HepG2 (cell line): ENCODE measurements around the gene PRSS12. TPM values are rescaled to one million over a fixed set of nuclear protein-coding genes. Genes with fewer than 3 reads are reported as not detected.

Source experiments
- ATAC-seq: fragments of 200-7000 bp; cut with Tn5 transposase; 3 replicates; pipeline ENCODE4 v1.9.1; 2020; ENCODE audit warnings: mild to moderate bottlenecking, moderate library complexity
- BruUV-seq: library from RNA; stranded (reverse); fragments of 400-500 nt; replicated peaks from 2 replicates; lab custom pipeline; 2021; lab: Mats Ljungman, UMichigan
- CTCF ChIA-PET: fragments of 300-600 bp; formaldehyde crosslinking; extraction: SDS; loops from one replicate; lab custom pipeline; 2021; ENCODE audit warnings: low total read pairs, inconsistent platforms, low intra/inter-chr PET ratio; lab: Yijun Ruan, JAX
- POLR2A ChIA-PET: fragments of 350-600 bp; sonication (Branson Sonifier 250); formaldehyde crosslinking; loops from one replicate; lab custom pipeline; 2020; ENCODE audit warnings: antibody characterized with exemption, inconsistent platforms; lab: Yijun Ruan, JAX
- DNase-seq: peaks from one replicate; pipeline ENCODE4 v3.0.0-alpha.2; 2015; ENCODE audit warnings: low spot score
- FAIRE-seq: peaks from 3 replicates; lab custom pipeline; 2011; peaks lifted over from hg19 to GRCh38; lab: Jason Lieb, UNC
- H2AFZ ChIP-seq: one replicate; pipeline ENCODE4 v1.6.1; 2011; ENCODE audit warnings: low read length, inconsistent platforms
- H3K27ac ChIP-seq: fragments of 300-600 bp; 3 replicates; pipeline ENCODE4 v1.8.0; 2011; ENCODE audit warnings: mixed run types, mild to moderate bottlenecking, mixed read lengths, low read length, inconsistent platforms; ENCODE audit not compliant: insufficient read depth; ENCODE audit errors: extremely low read length
- H3K27me3 ChIP-seq, 2 experiments: fragments of 200-600 bp in 1 of 2; 2 replicates in 1 of 2; 3 replicates in 1 of 2; pipeline versions ENCODE4 v1.6.0 to v1.8.0; 2011; ENCODE audit warnings: low read length in 2 of 2, mild to moderate bottlenecking in 2 of 2, moderate library complexity in 2 of 2, inconsistent platforms in 1 of 2; ENCODE audit not compliant: insufficient read depth in 2 of 2, control insufficient read depth in 1 of 2
- H3K36me3 ChIP-seq, 2 experiments: fragments of 200-600 bp in 1 of 2; replicated peaks in 1 of 2; 2 replicates in 1 of 2; 3 replicates in 1 of 2; pipeline versions ENCODE4 v1.5.1 to v1.8.0; 2011; ENCODE audit warnings: low read length in 2 of 2, inconsistent platforms in 1 of 2; ENCODE audit not compliant: insufficient read depth in 2 of 2, control insufficient read depth in 1 of 2
- H3K4me1 ChIP-seq: 2 replicates; pipeline ENCODE4 v1.5.1; 2012; ENCODE audit warnings: low read length, inconsistent platforms; ENCODE audit not compliant: insufficient read depth
- H3K4me2 ChIP-seq: 2 replicates; pipeline ENCODE4 v1.6.0; 2011; ENCODE audit warnings: low read depth, low read length, inconsistent platforms
- H3K4me3 ChIP-seq, 3 experiments: fragments of 200-600 bp in 1 of 3; sonication (generic), shearing (Covaris generic) in 1 of 3; replicated peaks in 1 of 3; 2 replicates each; pipeline ENCODE4 v1.5.1; 2011 to 2016; ENCODE audit warnings: low read length in 3 of 3, inconsistent platforms in 2 of 3, low read depth in 2 of 3, mild to moderate bottlenecking in 2 of 3, control low read depth in 1 of 3, mixed read lengths in 1 of 3; ENCODE audit not compliant: insufficient read depth in 1 of 3
- H3K79me2 ChIP-seq: one replicate; pipeline ENCODE4 v1.6.1; 2011; ENCODE audit warnings: low read length, inconsistent platforms; ENCODE audit not compliant: insufficient read depth
- H3K9ac ChIP-seq: 2 replicates; pipeline ENCODE4 v1.6.0; 2011; ENCODE audit warnings: mild to moderate bottlenecking, low read depth, low read length, inconsistent platforms; ENCODE audit not compliant: insufficient read depth
- H3K9me3 ChIP-seq: 2 replicates; pipeline ENCODE4 v1.5.1; 2012; ENCODE audit warnings: mild to moderate bottlenecking, low read length
- H4K20me1 ChIP-seq: 2 replicates; pipeline ENCODE4 v1.6.0; 2011; ENCODE audit warnings: inconsistent platforms, mild to moderate bottlenecking, low read length, moderate library complexity; ENCODE audit not compliant: insufficient read depth
- CEBPB ChIP-seq: IDR thresholded peaks from 2 replicates; pipeline ENCODE4 v1.6.1; 2011; ENCODE audit warnings: low read depth, low read length, improper control_type of control experiment, borderline replicate concordance
- FOSL2 ChIP-seq: sonication (generic); formaldehyde crosslinking; IDR thresholded peaks from 2 replicates; pipeline ENCODE4 v1.4.0; 2020; ENCODE audit warnings: missing genetic modification reagents
- FOXA3 ChIP-seq: IDR thresholded peaks from 2 replicates; pipeline ENCODE4 v1.6.1; 2016; ENCODE audit warnings: missing genetic modification reagents, missing compliant biosample characterization
- FOXM1 ChIP-seq: sonication (generic); formaldehyde crosslinking; IDR thresholded peaks from 2 replicates; pipeline ENCODE4 v1.5.0; 2020; ENCODE audit warnings: missing genetic modification reagents
- GATAD1 ChIP-seq: IDR thresholded peaks from 2 replicates; pipeline ENCODE4 v1.6.1; 2016; ENCODE audit warnings: missing genetic modification reagents, missing compliant biosample characterization
- KDM2A ChIP-seq: sonication (generic); formaldehyde crosslinking; IDR thresholded peaks from 2 replicates; pipeline ENCODE4 v1.4.0; 2020; ENCODE audit warnings: low read depth, missing genetic modification reagents, borderline replicate concordance
- NAIF1 ChIP-seq: sonication (generic); formaldehyde crosslinking; IDR thresholded peaks from 2 replicates; pipeline ENCODE4 v1.5.0; 2020; ENCODE audit warnings: mild to moderate bottlenecking, missing genetic modification reagents, borderline replicate concordance
- POLR2G ChIP-seq: fragments of 200-400 bp; formaldehyde crosslinking; IDR thresholded peaks from 2 replicates; pipeline ENCODE4 v1.6.1; 2018; ENCODE audit warnings: mild to moderate bottlenecking, low read depth, low read length, moderate library complexity
- RBM22 ChIP-seq: fragments of 200-400 bp; formaldehyde crosslinking; optimal IDR thresholded peaks from 2 replicates; pipeline ENCODE3; 2017; ENCODE audit warnings: mild to moderate bottlenecking, low read length, moderate library complexity
- RELA ChIP-seq: sonication (generic); formaldehyde crosslinking; IDR thresholded peaks from 2 replicates; pipeline ENCODE4 v1.4.0; 2020; ENCODE audit warnings: missing genetic modification reagents
- SP5 ChIP-seq: IDR thresholded peaks from 2 replicates; pipeline ENCODE4 v1.6.1; 2016; ENCODE audit warnings: low read depth, borderline replicate concordance
- ZFP36L2 ChIP-seq: sonication (generic); formaldehyde crosslinking; IDR thresholded peaks from 2 replicates; pipeline ENCODE4 v1.4.0; 2020; ENCODE audit warnings: missing genetic modification reagents
- ZZZ3 ChIP-seq: sonication (generic); formaldehyde crosslinking; IDR thresholded peaks from 2 replicates; pipeline ENCODE4 v1.4.0; 2020; ENCODE audit warnings: missing genetic modification reagents, mild to moderate bottlenecking, borderline replicate concordance
- WGBS: methylation state at CpG from one replicate; pipeline ENCODE4 v1.1.6; 2017; ENCODE audit warnings: low lambda C conversion rate; 5-methylcytosine and 5-hydroxymethylcytosine counted together
- in situ Hi-C: cut with HindIII; loops from 2 replicates; pipeline ENCODE4 v1.10.0; 2017; ENCODE audit warnings: low pct_unique_long_range_greater_than_20kb; ENCODE audit not compliant: extremely low pct_ligation_motif_present
- intact Hi-C: fragments of 100-400 bp; cut with micrococcal nuclease; formaldehyde crosslinking; loops from one replicate; pipeline ENCODE4 v1.10.0; 2022; ENCODE audit not compliant: unreplicated experiment
- polyA plus RNA-seq, 8 experiments: library from polyadenylated mRNA; depleted of rRNA in 3 of 8; stranded (reverse) in 7 of 8; unstranded in 1 of 8; fragments of >200 nt; fragmentation: Illumina TruSeq in 4 of 8; extraction: Trizol in 4 of 8; gene quantifications; 2 replicates each; pipeline versions ENCODE4 v1.2.1 to v1.2.3, GENCODE V29; 2011 to 2016; ENCODE audit warnings: low read depth in 4 of 8, missing spikeins in 1 of 8, mixed read lengths in 1 of 8; ENCODE audit not compliant: insufficient read depth in 1 of 8
- total RNA-seq, 5 experiments: library from RNA; depleted of rRNA; stranded (reverse); fragments of >200 nt; fragmentation: Illumina TruSeq; extraction: Trizol; gene quantifications; 2 replicates each; pipeline ENCODE4 v1.2.3, GENCODE V29; 2016; ENCODE audit warnings: low read depth in 1 of 5
- TF ChIP-seq, protein P1 (sequence below): sonication (generic); formaldehyde crosslinking; IDR thresholded peaks from 2 replicates; pipeline ENCODE4 v1.9.0; 2022; ENCODE audit warnings: low read depth, missing genetic modification reagents
- TF ChIP-seq, protein P2 (sequence below): sonication (generic); formaldehyde crosslinking; IDR thresholded peaks from 2 replicates; pipeline ENCODE4 v1.8.1; 2023; ENCODE audit warnings: mild to moderate bottlenecking, missing genetic modification reagents
- TF ChIP-seq, protein P3 (sequence below): sonication (generic); formaldehyde crosslinking; IDR thresholded peaks from 2 replicates; pipeline ENCODE4 v1.4.0; 2020; ENCODE audit warnings: missing genetic modification reagents
- TF ChIP-seq, protein P4 (sequence below): sonication (generic); formaldehyde crosslinking; conservative IDR thresholded peaks from 2 replicates; pipeline ENCODE4 v1.4.0; 2020; ENCODE audit warnings: missing genetic modification reagents

The PRSS12 gene
- total and polyA plus RNA-seq, 2 of the 13 experiments (the other 11 are each of a cell fraction or from before 2014, with no cell fraction given), result 0.02 TPM; not detected in 1

DNA sequence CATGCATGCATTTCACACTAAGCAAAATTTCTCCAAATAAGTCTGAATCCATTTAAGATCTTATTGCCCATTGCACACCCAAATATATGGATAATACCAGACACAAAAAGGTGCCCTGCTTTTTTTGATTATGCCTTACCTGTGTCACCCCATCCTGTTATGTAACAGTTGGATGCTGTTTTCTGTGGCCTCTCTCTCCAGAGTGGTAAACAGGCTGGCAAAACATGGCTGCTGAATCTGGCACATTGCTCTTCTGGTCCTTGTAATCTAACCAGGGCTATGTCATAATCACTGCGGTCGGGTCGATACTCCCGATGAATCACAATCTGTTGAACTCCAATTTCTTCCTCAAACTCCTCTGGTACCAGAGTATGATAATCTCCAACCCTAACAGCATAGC is 70.1 kb downstream of the PRSS12 start:
- H3K4me3 ChIP-seq, result no peak overlapping the region
- no peak for FAIRE-seq
- DNase-seq, result peak; percentile 33
- POLR2A ChIA-PET, result no interaction called here
- peaks cover 1 to 2% of the 10 kb centered on the region in 2 experiments; a peak in 1 of 5 replicates for H3K36me3 ChIP-seq
- H3K4me1 ChIP-seq, result peaks cover 28% of the 10 kb centered on the region
- ATAC-seq, result peak; percentile 13; the same call in 2 of the 3 replicates
- in situ Hi-C loops, result no loop called here
- H3K9ac ChIP-seq, result no peak overlapping the region
- no TSS peak for BruUV-seq
- H3K79me2 ChIP-seq, result peaks cover 19% of the 10 kb centered on the region
- no peak overlapping the region for H3K27ac ChIP-seq
- no peaks in the 10 kb centered on the region; a peak in 1 of 5 replicates for H3K27me3 ChIP-seq
- CTCF ChIA-PET, result no interaction called here
- peaks cover 20% of the 10 kb centered on the region for H4K20me1 ChIP-seq
- H2AFZ ChIP-seq, result no peak overlapping the region
- no peaks in the 10 kb centered on the region for H3K9me3 ChIP-seq
- TF ChIP-seq RELA (no peak), CEBPB (peak; percentile 58; the same call in 1 of the 2 replicates), NAIF1 (CRISPR knock-in tag) (no peak), FOXA3 (CRISPR knock-in tag) (0 out of 2 replicates have a peak, but pooled peaks have one; percentile 8), KDM2A (CRISPR knock-in tag) (no peak), ZFP36L2 (CRISPR knock-in tag) (no peak), FOXM1 (CRISPR knock-in tag) (no peak), GATAD1 (no peak), FOSL2 (CRISPR knock-in tag) (peak; percentile 69), SP5 (CRISPR knock-in tag) (no peak), ZZZ3 (CRISPR knock-in tag) (no peak), POLR2G (peak; percentile 54; the same call in 1 of the 2 replicates), RBM22 (peak; percentile 83)
- TF ChIP-seq, protein P1, sequence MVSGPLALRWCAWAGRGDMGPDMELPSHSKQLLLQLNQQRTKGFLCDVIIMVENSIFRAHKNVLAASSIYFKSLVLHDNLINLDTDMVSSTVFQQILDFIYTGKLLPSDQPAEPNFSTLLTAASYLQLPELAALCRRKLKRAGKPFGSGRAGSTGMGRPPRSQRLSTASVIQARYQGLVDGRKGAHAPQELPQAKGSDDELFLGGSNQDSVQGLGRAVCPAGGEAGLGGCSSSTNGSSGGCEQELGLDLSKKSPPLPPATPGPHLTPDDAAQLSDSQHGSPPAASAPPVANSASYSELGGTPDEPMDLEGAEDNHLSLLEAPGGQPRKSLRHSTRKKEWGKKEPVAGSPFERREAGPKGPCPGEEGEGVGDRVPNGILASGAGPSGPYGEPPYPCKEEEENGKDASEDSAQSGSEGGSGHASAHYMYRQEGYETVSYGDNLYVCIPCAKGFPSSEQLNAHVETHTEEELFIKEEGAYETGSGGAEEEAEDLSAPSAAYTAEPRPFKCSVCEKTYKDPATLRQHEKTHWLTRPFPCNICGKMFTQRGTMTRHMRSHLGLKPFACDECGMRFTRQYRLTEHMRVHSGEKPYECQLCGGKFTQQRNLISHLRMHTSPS (CRISPR knock-in tag), result no peak
- TF ChIP-seq, protein P2, sequence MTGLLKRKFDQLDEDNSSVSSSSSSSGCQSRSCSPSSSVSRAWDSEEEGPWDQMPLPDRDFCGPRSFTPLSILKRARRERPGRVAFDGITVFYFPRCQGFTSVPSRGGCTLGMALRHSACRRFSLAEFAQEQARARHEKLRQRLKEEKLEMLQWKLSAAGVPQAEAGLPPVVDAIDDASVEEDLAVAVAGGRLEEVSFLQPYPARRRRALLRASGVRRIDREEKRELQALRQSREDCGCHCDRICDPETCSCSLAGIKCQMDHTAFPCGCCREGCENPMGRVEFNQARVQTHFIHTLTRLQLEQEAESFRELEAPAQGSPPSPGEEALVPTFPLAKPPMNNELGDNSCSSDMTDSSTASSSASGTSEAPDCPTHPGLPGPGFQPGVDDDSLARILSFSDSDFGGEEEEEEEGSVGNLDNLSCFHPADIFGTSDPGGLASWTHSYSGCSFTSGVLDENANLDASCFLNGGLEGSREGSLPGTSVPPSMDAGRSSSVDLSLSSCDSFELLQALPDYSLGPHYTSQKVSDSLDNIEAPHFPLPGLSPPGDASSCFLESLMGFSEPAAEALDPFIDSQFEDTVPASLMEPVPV, result no peak
- TF ChIP-seq, protein P3, sequence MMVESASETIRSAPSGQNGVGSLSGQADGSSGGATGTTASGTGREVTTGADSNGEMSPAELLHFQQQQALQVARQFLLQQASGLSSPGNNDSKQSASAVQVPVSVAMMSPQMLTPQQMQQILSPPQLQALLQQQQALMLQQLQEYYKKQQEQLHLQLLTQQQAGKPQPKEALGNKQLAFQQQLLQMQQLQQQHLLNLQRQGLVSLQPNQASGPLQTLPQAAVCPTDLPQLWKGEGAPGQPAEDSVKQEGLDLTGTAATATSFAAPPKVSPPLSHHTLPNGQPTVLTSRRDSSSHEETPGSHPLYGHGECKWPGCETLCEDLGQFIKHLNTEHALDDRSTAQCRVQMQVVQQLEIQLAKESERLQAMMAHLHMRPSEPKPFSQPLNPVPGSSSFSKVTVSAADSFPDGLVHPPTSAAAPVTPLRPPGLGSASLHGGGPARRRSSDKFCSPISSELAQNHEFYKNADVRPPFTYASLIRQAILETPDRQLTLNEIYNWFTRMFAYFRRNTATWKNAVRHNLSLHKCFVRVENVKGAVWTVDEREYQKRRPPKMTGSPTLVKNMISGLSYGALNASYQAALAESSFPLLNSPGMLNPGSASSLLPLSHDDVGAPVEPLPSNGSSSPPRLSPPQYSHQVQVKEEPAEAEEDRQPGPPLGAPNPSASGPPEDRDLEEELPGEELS, result no peak
- TF ChIP-seq, protein P4, sequence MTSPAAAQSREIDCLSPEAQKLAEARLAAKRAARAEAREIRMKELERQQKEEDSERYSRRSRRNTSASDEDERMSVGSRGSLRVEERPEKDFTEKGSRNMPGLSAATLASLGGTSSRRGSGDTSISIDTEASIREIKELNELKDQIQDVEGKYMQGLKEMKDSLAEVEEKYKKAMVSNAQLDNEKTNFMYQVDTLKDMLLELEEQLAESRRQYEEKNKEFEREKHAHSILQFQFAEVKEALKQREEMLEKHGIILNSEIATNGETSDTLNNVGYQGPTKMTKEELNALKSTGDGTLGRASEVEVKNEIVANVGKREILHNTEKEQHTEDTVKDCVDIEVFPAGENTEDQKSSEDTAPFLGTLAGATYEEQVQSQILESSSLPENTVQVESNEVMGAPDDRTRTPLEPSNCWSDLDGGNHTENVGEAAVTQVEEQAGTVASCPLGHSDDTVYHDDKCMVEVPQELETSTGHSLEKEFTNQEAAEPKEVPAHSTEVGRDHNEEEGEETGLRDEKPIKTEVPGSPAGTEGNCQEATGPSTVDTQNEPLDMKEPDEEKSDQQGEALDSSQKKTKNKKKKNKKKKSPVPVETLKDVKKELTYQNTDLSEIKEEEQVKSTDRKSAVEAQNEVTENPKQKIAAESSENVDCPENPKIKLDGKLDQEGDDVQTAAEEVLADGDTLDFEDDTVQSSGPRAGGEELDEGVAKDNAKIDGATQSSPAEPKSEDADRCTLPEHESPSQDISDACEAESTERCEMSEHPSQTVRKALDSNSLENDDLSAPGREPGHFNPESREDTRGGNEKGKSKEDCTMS (CRISPR knock-in tag), result no peak
- H3K4me2 ChIP-seq, result no peak overlapping the region
- intact Hi-C loops, result loop anchor here (5.0 kb wide), 1 partner anchor 405 kb away; the partner anchor contains the start of gene METTL14
- 41% methylated on average over 4 of the region's 4 CpGs for WGBS
